ENCODE measurements around the gene DCAF11. TPM values are rescaled to one million over a fixed set of nuclear protein-coding genes. Genes with fewer than 3 reads are reported as not detected.

DCAF11 gene
- polyA plus RNA-seq, 3 donors: 45.6 to 56.6 (median 48.8) TPM

DNA sequence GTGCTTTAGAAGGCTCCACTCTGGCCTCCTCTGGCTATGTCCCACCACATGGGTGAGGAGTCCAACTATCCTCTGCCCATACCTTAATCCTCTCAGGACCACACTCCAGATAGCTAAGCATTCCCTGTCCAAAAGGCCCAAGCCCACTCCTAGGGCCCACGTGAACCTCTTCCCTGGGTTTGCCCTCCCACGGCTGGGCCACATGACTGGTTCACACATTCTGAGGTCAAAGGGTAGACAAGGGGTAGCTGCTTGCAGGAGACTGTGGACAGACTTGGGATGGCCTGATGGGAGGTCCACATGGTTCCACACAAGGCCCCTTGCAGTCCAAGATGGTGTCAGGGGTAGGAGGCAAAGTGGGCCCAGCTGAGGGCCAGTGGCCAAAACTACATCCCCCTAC lies 26.5 kb upstream of the DCAF11 start:
- no peaks in the 10 kb centered on the region for H4K20me1 ChIP-seq (ENCODE audit: insufficient read depth, low read length)
- H3K79me2 ChIP-seq (ENCODE audit: insufficient read depth, low read length): no peaks in the 10 kb centered on the region
- no peak for DNase-seq
- peaks cover 0 to 1% (median 0%) of the 10 kb centered on the region in 7 donors for H3K9me3 Mint-ChIP-seq
- no peaks in the 10 kb centered on the region for H3K9me3 ChIP-seq (replicated peaks in 1 of 2; ENCODE audit: control insufficient read depth in 1 of 2, insufficient read depth in 1 of 2, low read length in 2 of 2)
- H3K36me3 Mint-ChIP-seq: no peaks in the 10 kb centered on the region
- no peaks in the 10 kb centered on the region for H3K36me3 ChIP-seq (replicated peaks in 1 of 2; ENCODE audit: control insufficient read depth in 1 of 2, insufficient read depth in 2 of 2, low read length in 2 of 2)
- no peak overlapping the region for H3K27ac ChIP-seq (ENCODE audit: low read depth in 1 of 2, low read length in 2 of 2)
- no CpG with 5 or more reads among the region's 2 CpGs for WGBS (ENCODE audit: insufficient coverage)
- H2AFZ ChIP-seq (ENCODE audit: insufficient read depth, low read depth, low read length, poor library complexity, severe bottlenecking): no peak overlapping the region
- peaks cover 21% of the 10 kb centered on the region for H3K4me1 Mint-ChIP-seq
- TF ChIP-seq, protein P1, sequence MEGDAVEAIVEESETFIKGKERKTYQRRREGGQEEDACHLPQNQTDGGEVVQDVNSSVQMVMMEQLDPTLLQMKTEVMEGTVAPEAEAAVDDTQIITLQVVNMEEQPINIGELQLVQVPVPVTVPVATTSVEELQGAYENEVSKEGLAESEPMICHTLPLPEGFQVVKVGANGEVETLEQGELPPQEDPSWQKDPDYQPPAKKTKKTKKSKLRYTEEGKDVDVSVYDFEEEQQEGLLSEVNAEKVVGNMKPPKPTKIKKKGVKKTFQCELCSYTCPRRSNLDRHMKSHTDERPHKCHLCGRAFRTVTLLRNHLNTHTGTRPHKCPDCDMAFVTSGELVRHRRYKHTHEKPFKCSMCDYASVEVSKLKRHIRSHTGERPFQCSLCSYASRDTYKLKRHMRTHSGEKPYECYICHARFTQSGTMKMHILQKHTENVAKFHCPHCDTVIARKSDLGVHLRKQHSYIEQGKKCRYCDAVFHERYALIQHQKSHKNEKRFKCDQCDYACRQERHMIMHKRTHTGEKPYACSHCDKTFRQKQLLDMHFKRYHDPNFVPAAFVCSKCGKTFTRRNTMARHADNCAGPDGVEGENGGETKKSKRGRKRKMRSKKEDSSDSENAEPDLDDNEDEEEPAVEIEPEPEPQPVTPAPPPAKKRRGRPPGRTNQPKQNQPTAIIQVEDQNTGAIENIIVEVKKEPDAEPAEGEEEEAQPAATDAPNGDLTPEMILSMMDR (IDR thresholded peaks at IDR 0.05): no peak
- H3K9ac ChIP-seq (ENCODE audit: insufficient read depth, low read length, poor library complexity, severe bottlenecking): no peak overlapping the region
- peaks cover 14 to 18% of the 10 kb centered on the region in 2 donors for H3K4me1 ChIP-seq (ENCODE audit: control insufficient read depth in 1 of 2, insufficient read depth in 2 of 2, low read length in 2 of 2)
- peaks cover 0 to 8% of the 10 kb centered on the region in 2 donors for H3K27me3 ChIP-seq (ENCODE audit: control insufficient read depth in 2 of 2, insufficient read depth in 2 of 2, low read length in 2 of 2)
- H3K4me3 Mint-ChIP-seq: no peak overlapping the region
- peaks cover 6 to 7% (median 6%) of the 10 kb centered on the region in 3 donors for H3K27me3 Mint-ChIP-seq (ENCODE audit: low read depth in 3 of 3)
- no peak overlapping the region for H3K27ac Mint-ChIP-seq
- intact Hi-C loops (cut with micrococcal nuclease): no loop called here
- H3K4me3 ChIP-seq (replicated peaks in 1 of 3; ENCODE audit: low read depth in 2 of 3, low read length in 3 of 3): no peak overlapping the region
- H3K4me2 ChIP-seq (replicated peaks; ENCODE audit: extremely low read depth, low read length, poor library complexity, severe bottlenecking): no peak overlapping the region

DNA sequence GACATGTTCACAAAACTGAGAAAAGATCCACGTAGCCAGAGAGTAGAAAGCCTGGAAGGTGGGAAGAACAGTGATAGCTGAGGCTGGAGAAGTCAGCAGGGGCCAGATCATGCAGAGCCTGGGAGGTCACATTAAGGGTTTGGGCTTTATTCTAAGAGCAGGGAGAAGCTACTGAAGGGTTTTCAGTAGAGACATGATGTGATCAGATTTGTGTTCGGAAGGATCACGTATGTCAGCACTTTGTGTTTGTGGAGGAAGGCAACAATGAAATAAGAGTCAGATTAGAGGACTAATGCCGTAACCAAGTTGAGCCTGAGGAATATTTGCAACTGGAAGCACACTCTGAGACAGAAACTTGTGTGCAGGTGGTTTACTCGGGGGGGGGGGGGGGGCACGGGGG lies 24.7 kb upstream of the DCAF11 start:
- Histone ChIP-seq H3K9ac (ENCODE audit: insufficient read depth, low read length, poor library complexity, severe bottlenecking) (no peak overlapping the region), H3K9me3 (replicated peaks in 1 of 2; ENCODE audit: control insufficient read depth in 1 of 2, insufficient read depth in 1 of 2, low read length in 2 of 2) (no peaks in the 10 kb centered on the region), H3K27ac (ENCODE audit: low read depth in 1 of 2, low read length in 2 of 2) (no peak overlapping the region), H4K20me1 (ENCODE audit: insufficient read depth, low read length) (no peaks in the 10 kb centered on the region), H3K27me3 (ENCODE audit: control insufficient read depth in 2 of 2, insufficient read depth in 2 of 2, low read length in 2 of 2) (no peaks in the 10 kb centered on the region), H3K36me3 (replicated peaks in 1 of 2; ENCODE audit: control insufficient read depth in 1 of 2, insufficient read depth in 2 of 2, low read length in 2 of 2) (no peaks in the 10 kb centered on the region), H3K4me3 (replicated peaks in 1 of 3; ENCODE audit: low read depth in 2 of 3, low read length in 3 of 3) (no peak overlapping the region), H3K4me1 (ENCODE audit: control insufficient read depth in 1 of 2, insufficient read depth in 2 of 2, low read length in 2 of 2) (peaks cover 25 to 36% of the 10 kb centered on the region in 2 donors), H2AFZ (ENCODE audit: insufficient read depth, low read depth, low read length, poor library complexity, severe bottlenecking) (no peak overlapping the region), H3K79me2 (ENCODE audit: insufficient read depth, low read length) (peaks cover 8% of the 10 kb centered on the region), H3K4me2 (replicated peaks; ENCODE audit: extremely low read depth, low read length, poor library complexity, severe bottlenecking) (no peak overlapping the region)
- Mint-ChIP-seq H3K4me3 (no peak overlapping the region), H3K9me3 (peaks cover 0 to 3% (median 0%) of the 10 kb centered on the region in 7 donors), H3K36me3 (no peaks in the 10 kb centered on the region), H3K27me3 (ENCODE audit: low read depth in 3 of 3) (peaks cover 0 to 2% (median 0%) of the 10 kb centered on the region in 3 donors), H3K4me1 (peaks cover 30% of the 10 kb centered on the region), H3K27ac (no peak overlapping the region)
- TF ChIP-seq, protein P1 (IDR thresholded peaks at IDR 0.05): no peak
- no peak for DNase-seq
- intact Hi-C loops (cut with micrococcal nuclease): loop anchor here in 1 of 2 donors (2.0 kb wide), 2 partner anchors 31 to 75 kb away; no protein-coding TSS in a partner anchor
- 100% methylated on average over 3 of the region's 6 CpGs for WGBS (ENCODE audit: insufficient coverage)
